Common myeloid progenitor, CD34-positive (primary cell): ENCODE measurements around the gene CDC42EP1.

ENCODE experiments used
- CTCF ChIA-PET: fragments of 350-600 bp; sonication (Branson Sonifier 250); formaldehyde crosslinking; loops from one replicate; lab custom pipeline; 2021; ENCODE audit warnings: antibody characterized with exemption; lab: Charles Lee
- POLR2A ChIA-PET: fragments of 350-600 bp; sonication (Branson Sonifier 250); formaldehyde crosslinking; loops from one replicate; lab custom pipeline; 2021; ENCODE audit warnings: antibody characterized with exemption; lab: Charles Lee
- DNase-seq, 3 donors: peaks; one replicate each; pipeline versions ENCODE4 v3.0.0 to v3.0.0-alpha.2; 2013
- H3K27ac ChIP-seq, 2 experiments: 1 replicate in 1 of 2; 2 replicates in 1 of 2; pipeline ENCODE4 v1.7.0; 2013; ENCODE audit warnings: inconsistent platforms in 2 of 2, low read length in 2 of 2, mild to moderate bottlenecking in 2 of 2, low read depth in 1 of 2, moderate library complexity in 1 of 2; ENCODE audit not compliant: severe bottlenecking in 2 of 2, insufficient read depth in 1 of 2, poor library complexity in 1 of 2
- H3K27me3 ChIP-seq, 5 experiments: replicated peaks in 2 of 5; 1 replicate in 3 of 5; 2 replicates in 2 of 5; pipeline versions ENCODE4 v1.6.1 to v1.7.0; 2013; ENCODE audit warnings: low read length in 4 of 5, mild to moderate bottlenecking in 2 of 5, moderate library complexity in 2 of 5, inconsistent platforms in 1 of 5; ENCODE audit not compliant: insufficient read depth in 5 of 5, control insufficient read depth in 4 of 5
- H3K36me3 ChIP-seq, 4 experiments: 1 replicate in 2 of 4; 2 replicates in 2 of 4; pipeline versions ENCODE4 v1.6.1 to v1.7.0; 2013; ENCODE audit warnings: low read length in 3 of 4, control low read depth in 1 of 4, mild to moderate bottlenecking in 1 of 4; ENCODE audit not compliant: control insufficient read depth in 4 of 4, insufficient read depth in 4 of 4
- H3K4me1 ChIP-seq, 4 experiments: 1 replicate in 3 of 4; 2 replicates in 1 of 4; pipeline versions ENCODE4 v1.6.1 to v1.7.1; 2013; ENCODE audit warnings: low read length in 3 of 4, mild to moderate bottlenecking in 3 of 4, control low read depth in 1 of 4, inconsistent platforms in 1 of 4, moderate library complexity in 1 of 4; ENCODE audit not compliant: control insufficient read depth in 4 of 4, insufficient read depth in 4 of 4; ENCODE audit errors: control extremely low read depth in 1 of 4
- H3K4me3 ChIP-seq, 7 experiments: 1 replicate in 4 of 7; 2 replicates in 3 of 7; pipeline versions ENCODE4 v1.5.1 to v1.7.0; 2013; ENCODE audit warnings: mild to moderate bottlenecking in 7 of 7, low read length in 6 of 7, moderate library complexity in 6 of 7, inconsistent platforms in 2 of 7, low read depth in 2 of 7, control low read depth in 1 of 7; ENCODE audit not compliant: insufficient read depth in 4 of 7, control insufficient read depth in 1 of 7; ENCODE audit errors: extremely low read depth in 1 of 7
- H3K9me3 ChIP-seq, 5 experiments: 1 replicate in 4 of 5; 2 replicates in 1 of 5; pipeline versions ENCODE4 v1.6.1 to v1.7.1; 2013; ENCODE audit warnings: low read length in 4 of 5, mild to moderate bottlenecking in 2 of 5, inconsistent platforms in 1 of 5, low read depth in 1 of 5, moderate library complexity in 1 of 5; ENCODE audit not compliant: control insufficient read depth in 4 of 5, insufficient read depth in 2 of 5; ENCODE audit errors: control extremely low read depth in 1 of 5
- WGBS: methylation state at CpG from one replicate; pipeline ENCODE4 v1.1.5; 2013; ENCODE audit not compliant: insufficient coverage; 5-methylcytosine and 5-hydroxymethylcytosine counted together

Gene CDC42EP1

GRCh38 chr22:37518509-37519267 is 41.6 kb upstream of the CDC42EP1 start:
- WGBS: 19% methylated on average over 52 of the region's 63 CpGs
- Histone ChIP-seq H3K4me3 (peak overlapping the region; percentile 13 to 70 (median 54)), H3K27me3 (peaks cover 0 to 26% (median 8%) of the 10 kb centered on the region in 5 experiments), H3K36me3 (no peaks in the 10 kb centered on the region), H3K27ac (no peak overlapping the region), H3K4me1 (peaks cover 0 to 16% (median 14%) of the 10 kb centered on the region in 4 experiments), H3K9me3 (no peaks in the 10 kb centered on the region)
- no peak for DNase-seq
- CTCF ChIA-PET: interaction anchor here (1.2 to 1.9 kb wide), 2 partner anchors 11 to 21 kb away, joined by 3 to 4 read pairs; no protein-coding TSS in a partner anchor
- POLR2A ChIA-PET: interaction anchor here (0.7 to 0.8 kb wide), 2 partner anchors 10 to 13 kb away, joined by 3 read pairs; no protein-coding TSS in a partner anchor

- H3K4me3 ChIP-seq: peak within 1 kb of the TSS; percentile 13 to 70 (median 54)
- POLR2A ChIA-PET: interaction anchor here (0.6 to 0.7 kb wide), 2 partner anchors 14 to 112 kb away, joined by 3 read pairs; no protein-coding TSS in a partner anchor
- DNase-seq: peak in 2 of 3 donors; percentile 26 to 40
- H3K27me3 ChIP-seq: peaks cover 0 to 26% (median 8%) of the 10 kb centered on the region in 5 experiments
- no peaks in the 10 kb centered on the region for H3K9me3 ChIP-seq
- H3K27ac ChIP-seq: no peak within 1 kb of the TSS
- WGBS: 5% methylated on average over 96 of the region's 99 CpGs
- H3K4me1 ChIP-seq: peaks cover 0 to 16% (median 14%) of the 10 kb centered on the region in 4 experiments
- CTCF ChIA-PET: interaction anchor here (0.6 to 1.9 kb wide), 6 partner anchors 10 to 50 kb away, joined by 3 to 7 read pairs (median 4); no protein-coding TSS in a partner anchor
- no peaks in the 10 kb centered on the region for H3K36me3 ChIP-seq
Observed at GRCh38 chr22:37519268-37520195, 40.7 kb upstream of the CDC42EP1 start, which contains the start of gene CARD10. Gene CARD10 (minus strand): TSS chr22:37519415. CDS start chr22:37519200, 215 bp downstream.

GRCh38 chr22:37520776-37521191 is 39.5 kb upstream of the CDC42EP1 start:
- ChIA-PET POLR2A (interaction anchor here (0.9 kb wide), 1 partner anchor 221 kb away, joined by 3 read pairs; no protein-coding TSS in a partner anchor), CTCF (interaction anchor here (1.2 to 1.6 kb wide), 4 partner anchors 9 to 46 kb away, joined by 4 to 7 read pairs (median 4); no protein-coding TSS in a partner anchor)
- WGBS: 89% methylated on average over 10 of the region's 10 CpGs
- Histone ChIP-seq H3K27me3 (peaks cover 0 to 26% (median 10%) of the 10 kb centered on the region in 5 experiments), H3K36me3 (no peaks in the 10 kb centered on the region), H3K4me1 (peaks cover 0 to 23% (median 16%) of the 10 kb centered on the region in 4 experiments), H3K27ac (no peak overlapping the region), H3K9me3 (no peaks in the 10 kb centered on the region), H3K4me3 (no peak overlapping the region)
- peak in 1 of 3 donors; percentile 21 for DNase-seq

GRCh38 chr22:37521236-37521739 is 39.0 kb upstream of the CDC42EP1 start:
- Histone ChIP-seq H3K27me3 (peaks cover 0 to 26% (median 10%) of the 10 kb centered on the region in 5 experiments), H3K4me1 (peaks cover 0 to 23% (median 16%) of the 10 kb centered on the region in 4 experiments), H3K27ac (no peak overlapping the region), H3K9me3 (no peaks in the 10 kb centered on the region), H3K4me3 (no peak overlapping the region), H3K36me3 (no peaks in the 10 kb centered on the region)
- CTCF ChIA-PET: interaction anchor here (1.5 to 1.6 kb wide), 3 partner anchors 24 to 78 kb away, joined by 3 to 7 read pairs (median 4); no protein-coding TSS in a partner anchor
- WGBS: 69% methylated on average over 10 of the region's 14 CpGs
- POLR2A ChIA-PET: interaction anchor here (0.9 kb wide), 1 partner anchor 222 kb away, joined by 3 read pairs; no protein-coding TSS in a partner anchor
- peak in 2 of 3 donors; percentile 51 to 62 for DNase-seq

GRCh38 chr22:37522482-37522881 is 37.8 kb upstream of the CDC42EP1 start:
- H3K27me3 ChIP-seq: peaks cover 0 to 26% (median 10%) of the 10 kb centered on the region in 5 experiments
- DNase-seq: no peak
- H3K4me1 ChIP-seq: peaks cover 0 to 23% (median 16%) of the 10 kb centered on the region in 4 experiments
- POLR2A ChIA-PET: no interaction called here
- WGBS: 95% methylated on average over 4 of the region's 6 CpGs
- no peaks in the 10 kb centered on the region for H3K36me3 ChIP-seq
- CTCF ChIA-PET: interaction anchor here (0.9 to 1.6 kb wide), 3 partner anchors 25 to 77 kb away, joined by 3 to 6 read pairs (median 4); partner anchors contain the start of gene CDC42EP1
- H3K9me3 ChIP-seq: no peaks in the 10 kb centered on the region
- H3K27ac ChIP-seq: no peak overlapping the region
- H3K4me3 ChIP-seq: no peak overlapping the region

GRCh38 chr22:37525073-37525745 is 35.1 kb upstream of the CDC42EP1 start:
- no peak overlapping the region for H3K27ac ChIP-seq
- H3K27me3 ChIP-seq: peaks cover 0 to 2% (median under 1%) of the 10 kb centered on the region in 5 experiments
- no peaks in the 10 kb centered on the region for H3K9me3 ChIP-seq
- WGBS: 92% methylated on average over 8 of the region's 10 CpGs
- ChIA-PET POLR2A (no interaction called here), CTCF (interaction anchor here (0.6 to 1.2 kb wide), 3 partner anchors 14 to 42 kb away, joined by 3 read pairs; no protein-coding TSS in a partner anchor)
- H3K4me3 ChIP-seq: no peak overlapping the region
- peaks cover 0 to 16% (median 10%) of the 10 kb centered on the region in 4 experiments for H3K4me1 ChIP-seq
- no peaks in the 10 kb centered on the region for H3K36me3 ChIP-seq
- peak in 2 of 3 donors; percentile 53 to 63 for DNase-seq
